ENCODE results near the gene DNAH6.

DNA sequence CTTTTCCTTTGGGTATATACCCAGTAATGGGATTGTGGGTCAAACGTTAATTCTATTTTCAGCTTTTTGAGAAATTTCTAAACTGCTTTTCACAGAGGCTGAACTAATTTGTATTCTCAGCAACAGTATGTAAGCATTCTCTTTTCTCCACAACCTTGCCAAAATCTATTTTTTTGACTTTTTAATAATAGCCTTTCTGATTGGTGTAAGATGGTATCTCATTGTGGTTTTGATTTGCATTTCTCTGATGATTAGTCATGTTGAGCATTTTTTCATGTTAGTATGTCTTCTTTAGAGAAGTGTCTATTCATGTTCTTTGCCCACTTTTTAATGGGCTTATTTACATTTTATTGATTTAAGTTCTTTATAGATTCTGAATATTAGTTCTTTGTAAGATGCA is 219.1 kb downstream of the DNAH6 start:
- TF ChIP-seq EP300 (IDR thresholded peaks at IDR 0.05; ENCODE audit: low read depth): no peak
- no peak for TF ChIP-seq POLR2A (IDR thresholded peaks at IDR 0.05)

Measured in transverse colon (tissue), 1 donor.